H9 (cell line): Measurements from ENCODE around the gene DGKH. TPM values are rescaled to one million over a fixed set of nuclear protein-coding genes. Genes with fewer than 3 reads are reported as not detected.
"Not testable (repeated sequence)": the region's sequence is repeated elsewhere in the genome, so short reads cannot be mapped to it uniquely, and the experiment has no call there.

Experiments
- DNase-seq: peaks from one replicate; pipeline ENCODE4 v3.0.0-alpha.2; 2017
- H2AFZ ChIP-seq: one replicate; pipeline ENCODE4 v1.6.1; 2013; ENCODE audit warnings: mild to moderate bottlenecking, low read length, control low read depth, moderate library complexity
- H2AK5ac ChIP-seq: 2 replicates; pipeline ENCODE4 v1.6.1; 2013; ENCODE audit warnings: low read length, control low read depth, mixed read lengths; ENCODE audit not compliant: insufficient read length
- H2BK120ac ChIP-seq: one replicate; pipeline ENCODE4 v1.6.1; 2013; ENCODE audit warnings: low read depth, mild to moderate bottlenecking, low read length, control low read depth, inconsistent platforms; ENCODE audit not compliant: poor library complexity, severe bottlenecking
- H2BK12ac ChIP-seq: 2 replicates; pipeline ENCODE4 v1.6.1; 2013; ENCODE audit warnings: low read length, control low read depth, mixed read lengths, low read depth; ENCODE audit not compliant: insufficient read length
- H2BK15ac ChIP-seq: 2 replicates; pipeline ENCODE4 v1.6.1; 2013; ENCODE audit warnings: low read depth, low read length, control low read depth
- H2BK20ac ChIP-seq: one replicate; pipeline ENCODE4 v1.6.1; 2013; ENCODE audit warnings: low read depth, mild to moderate bottlenecking, low read length, control low read depth, inconsistent platforms; ENCODE audit not compliant: poor library complexity, severe bottlenecking
- H2BK5ac ChIP-seq: 2 replicates; pipeline ENCODE4 v1.6.1; 2013; ENCODE audit warnings: low read length, control low read depth, mixed read lengths; ENCODE audit not compliant: insufficient read length
- H3K14ac ChIP-seq: 2 replicates; pipeline ENCODE4 v1.6.1; 2013; ENCODE audit warnings: low read length, control low read depth; ENCODE audit not compliant: insufficient read depth
- H3K18ac ChIP-seq: 2 replicates; pipeline ENCODE4 v1.6.1; 2013; ENCODE audit warnings: low read depth, mild to moderate bottlenecking, mixed read lengths, low read length, control low read depth; ENCODE audit not compliant: insufficient read length
- H3K23ac ChIP-seq: 2 replicates; pipeline ENCODE4 v1.6.1; 2013; ENCODE audit warnings: low read length, control low read depth, mixed read lengths, low read depth; ENCODE audit not compliant: insufficient read length
- H3K23me2 ChIP-seq: 2 replicates; pipeline ENCODE4 v1.6.1; 2013; ENCODE audit warnings: low read depth, mild to moderate bottlenecking, mixed read lengths, low read length, control low read depth; ENCODE audit not compliant: insufficient read length, poor library complexity, severe bottlenecking
- H3K27ac ChIP-seq: 2 replicates; pipeline ENCODE4 v1.5.1; 2013; ENCODE audit warnings: low read length, control low read depth, mixed read lengths, low read depth; ENCODE audit not compliant: insufficient read length
- H3K27me3 ChIP-seq: 2 replicates; pipeline ENCODE4 v1.6.1; 2013; ENCODE audit warnings: low read length, control low read depth, inconsistent platforms; ENCODE audit not compliant: insufficient read depth
- H3K4ac ChIP-seq: 2 replicates; pipeline ENCODE4 v1.6.1; 2013; ENCODE audit warnings: low read depth, mild to moderate bottlenecking, control low read depth, inconsistent platforms, low read length, moderate library complexity
- H3K4me1 ChIP-seq: 2 replicates; pipeline ENCODE4 v1.6.1; 2013; ENCODE audit warnings: low read length, control low read depth, inconsistent platforms; ENCODE audit not compliant: insufficient read depth
- H3K4me2 ChIP-seq: 2 replicates; pipeline ENCODE4 v1.6.1; 2013; ENCODE audit warnings: low read length, control low read depth, mixed read lengths; ENCODE audit not compliant: insufficient read length, insufficient read depth
- H3K56ac ChIP-seq: 2 replicates; pipeline ENCODE4 v1.6.1; 2013; ENCODE audit warnings: low read depth, mild to moderate bottlenecking, mixed read lengths, low read length, control low read depth; ENCODE audit not compliant: insufficient read length
- H3K79me1 ChIP-seq: 2 replicates; pipeline ENCODE4 v1.6.1; 2013; ENCODE audit warnings: low read depth, mild to moderate bottlenecking, moderate library complexity, low read length, control low read depth, inconsistent platforms; ENCODE audit not compliant: insufficient read depth, poor library complexity, severe bottlenecking
- H3K79me2 ChIP-seq: 2 replicates; pipeline ENCODE4 v1.6.1; 2013; ENCODE audit warnings: low read length, control low read depth, inconsistent platforms; ENCODE audit not compliant: insufficient read depth
- H3K9ac ChIP-seq: 2 replicates; pipeline ENCODE4 v1.6.1; 2013; ENCODE audit warnings: low read length, control low read depth, mixed read lengths; ENCODE audit not compliant: insufficient read length; ENCODE audit errors: extremely low read depth
- H3K9me3 ChIP-seq: one replicate; pipeline ENCODE4 v1.6.1; 2013; ENCODE audit warnings: low read depth, low read length, inconsistent platforms; ENCODE audit not compliant: control insufficient read depth
- H3T11ph ChIP-seq: one replicate; pipeline ENCODE4 v1.6.1; 2013; ENCODE audit warnings: mild to moderate bottlenecking, low read length, control low read depth, inconsistent platforms
- H4K20me1 ChIP-seq: one replicate; pipeline ENCODE4 v1.6.1; 2013; ENCODE audit not compliant: control insufficient read depth, insufficient read length, insufficient read depth
- H4K5ac ChIP-seq: 2 replicates; pipeline ENCODE4 v1.6.1; 2013; ENCODE audit warnings: low read depth, mild to moderate bottlenecking, mixed read lengths, low read length, control low read depth; ENCODE audit not compliant: insufficient read length
- H4K8ac ChIP-seq: replicated peaks from 2 replicates; pipeline ENCODE4 v1.6.1; 2013; ENCODE audit warnings: low read length, control low read depth, mixed read lengths, low read depth; ENCODE audit not compliant: insufficient read length
- H4K91ac ChIP-seq: 2 replicates; pipeline ENCODE4 v1.6.1; 2013; ENCODE audit warnings: low read depth, mild to moderate bottlenecking, moderate library complexity, mixed read lengths, low read length, control low read depth; ENCODE audit not compliant: insufficient read length
- H3K27ac Mint-ChIP-seq, 3 experiments: 2 replicates in 2 of 3; 3 replicates in 1 of 3; pipeline ENCODE4 v1.8.0; 2020 to 2021; ENCODE audit warnings: mixed read lengths in 3 of 3, mild to moderate bottlenecking in 1 of 3, moderate library complexity in 1 of 3
- H3K27me3 Mint-ChIP-seq: 2 replicates; pipeline ENCODE4 v1.8.0; 2021; ENCODE audit warnings: low read depth, mild to moderate bottlenecking, moderate library complexity, mixed read lengths
- H3K36me3 Mint-ChIP-seq, 3 experiments: 2 replicates in 2 of 3; 3 replicates in 1 of 3; pipeline ENCODE4 v1.8.0; 2020 to 2021; ENCODE audit warnings: low read depth in 3 of 3, mixed read lengths in 3 of 3; ENCODE audit not compliant: insufficient read depth in 1 of 3
- H3K4me1 Mint-ChIP-seq, 2 experiments: 2 replicates each; pipeline ENCODE4 v1.8.0; 2020; ENCODE audit warnings: mixed read lengths in 2 of 2
- H3K4me3 Mint-ChIP-seq, 2 experiments: 2 replicates in 1 of 2; 3 replicates in 1 of 2; pipeline ENCODE4 v1.8.0; 2020 to 2021; ENCODE audit warnings: mild to moderate bottlenecking in 2 of 2, mixed read lengths in 2 of 2, moderate library complexity in 1 of 2
- H3K9me3 Mint-ChIP-seq, 2 experiments: 2 replicates in 1 of 2; 3 replicates in 1 of 2; pipeline ENCODE4 v1.8.0; 2020; ENCODE audit warnings: mild to moderate bottlenecking in 2 of 2, mixed read lengths in 2 of 2, moderate library complexity in 1 of 2
- CTCF ChIP-seq: fragments of 200-600 bp; sonication (generic); conservative IDR thresholded peaks from 3 replicates; pipeline ENCODE4 v1.8.0; 2021; ENCODE audit warnings: antibody characterized with exemption, mild to moderate bottlenecking
- WGBS: extraction: QIAGEN DNeasy Blood & Tissue Kit; methylation state at CpG from one replicate; pipeline ENCODE4 v1.1.7; 2013; ENCODE audit warnings: missing lambda C conversion rate, low lambda C conversion rate, mixed read lengths; ENCODE audit not compliant: insufficient read length; ENCODE audit errors: extremely low coverage; 5-methylcytosine and 5-hydroxymethylcytosine counted together
- total RNA-seq: library from RNA; stranded (reverse); gene quantifications from 2 replicates; pipeline ENCODE4 v1.2.1, GENCODE V29; 2021

Gene DGKH
- total RNA-seq, 1 experiment from 2014 or later: 8.6 TPM

- no peak overlapping the region for H3K27ac Mint-ChIP-seq
- Histone ChIP-seq H3K4ac (no peak overlapping the region), H3K56ac (no peak overlapping the region), H3K4me2 (no peak overlapping the region), H3K18ac (no peak overlapping the region), H2AK5ac (no peak overlapping the region), H2BK5ac (no peak overlapping the region), H3K27ac (no peak overlapping the region), H3K14ac (no peak overlapping the region), H3K9me3 (no peaks in the 10 kb centered on the region), H4K91ac (no peak overlapping the region), H3K23ac (no peak overlapping the region), H2BK120ac (no peak overlapping the region), H4K8ac (no peak overlapping the region), H2BK20ac (no peak overlapping the region), H3K23me2 (no peaks in the 10 kb centered on the region), H2AFZ (no peak overlapping the region), H3T11ph (no peak overlapping the region), H2BK12ac (no peak overlapping the region), H3K4me1 (peaks cover 5% of the 10 kb centered on the region; the same call in 1 of the 2 replicates), H3K9ac (no peak overlapping the region), H3K79me2 (no peaks in the 10 kb centered on the region), H2BK15ac (no peak overlapping the region), H3K79me1 (no peaks in the 10 kb centered on the region), H3K27me3 (no peaks in the 10 kb centered on the region), H4K20me1 (no peaks in the 10 kb centered on the region), H4K5ac (no peak overlapping the region)
- H3K4me3 Mint-ChIP-seq: no peak overlapping the region
- H3K27me3 Mint-ChIP-seq: no peaks in the 10 kb centered on the region
- no peak for DNase-seq
- no peaks in the 10 kb centered on the region for H3K9me3 Mint-ChIP-seq
- WGBS: no CpG with 5 or more reads among the region's 2 CpGs
- H3K4me1 Mint-ChIP-seq: peaks cover 19 to 20% of the 10 kb centered on the region in 2 experiments
- TF ChIP-seq CTCF: no peak
- H3K36me3 Mint-ChIP-seq: peaks cover 9 to 13% (median 11%) of the 10 kb centered on the region in 3 experiments; a peak in 6 of 7 replicates
Measured at GRCh38 chr13:42225051-42225450, 176.6 kb downstream of the DGKH start.

GRCh38 chr13:42226759-42227158, 178.3 kb downstream of the DGKH start:
- not testable (repeated sequence) for H3K79me2 ChIP-seq, H3K4me1 ChIP-seq, H3K23ac ChIP-seq, DNase-seq, H2AFZ ChIP-seq, H3K18ac ChIP-seq, H3K23me2 ChIP-seq, H3K4me3 Mint-ChIP-seq, H2BK120ac ChIP-seq, H3K27me3 ChIP-seq, H4K5ac ChIP-seq, H4K20me1 ChIP-seq, H3K9ac ChIP-seq, H3K56ac ChIP-seq, H3K14ac ChIP-seq, H3T11ph ChIP-seq, H3K4me2 ChIP-seq, H3K9me3 Mint-ChIP-seq, H3K4ac ChIP-seq, H3K27ac Mint-ChIP-seq, H4K91ac ChIP-seq, H2BK5ac ChIP-seq, H2AK5ac ChIP-seq, H2BK12ac ChIP-seq, H4K8ac ChIP-seq, H2BK15ac ChIP-seq, H3K27ac ChIP-seq, H3K79me1 ChIP-seq, H3K27me3 Mint-ChIP-seq, H3K9me3 ChIP-seq, H2BK20ac ChIP-seq
- WGBS: no CpG with 5 or more reads among the region's 5 CpGs
- peaks cover 6 to 11% of the 10 kb centered on the region in 2 experiments for H3K4me1 Mint-ChIP-seq
- H3K36me3 Mint-ChIP-seq: peaks cover 9 to 13% (median 11%) of the 10 kb centered on the region in 3 experiments; a peak in 6 of 7 replicates
